ENCODE measurements around the gene GRID1. TPM values are rescaled to one million over a fixed set of nuclear protein-coding genes. Genes with fewer than 3 reads are reported as not detected.
A peak's percentile ranks its signal among the peaks of the same experiment; 100 is the strongest.

The GRID1 gene
- total RNA-seq, 1 experiment from 2014 or later: 0.53 TPM

DNA sequence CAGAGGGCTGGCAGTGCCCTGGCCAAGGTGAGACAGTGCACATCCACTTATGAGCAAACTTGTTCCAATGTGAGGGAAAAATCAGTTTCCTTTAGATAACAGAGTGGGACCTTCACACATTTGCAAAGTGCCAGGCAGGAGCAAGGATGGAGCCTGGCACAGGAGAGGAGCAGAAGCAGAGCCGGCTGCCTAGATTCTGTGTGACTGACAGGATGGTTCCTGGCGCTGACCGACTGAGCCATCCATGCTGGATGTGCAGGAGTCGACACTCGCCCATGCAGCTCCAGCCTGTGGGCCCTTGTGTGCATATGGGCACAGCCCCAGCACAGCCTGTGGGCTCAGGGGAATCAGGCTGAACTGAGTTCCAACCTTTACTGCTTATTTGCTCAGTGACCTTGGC, 346.5 kb downstream of the GRID1 start:
- DNase-seq (ENCODE audit: low read depth, low spot score): no peak
- in situ Hi-C loops (cut with HindIII; ENCODE audit: low pct_unique_long_range_greater_than_20kb, low sequenced_read_pairs): no loop called here

DNA sequence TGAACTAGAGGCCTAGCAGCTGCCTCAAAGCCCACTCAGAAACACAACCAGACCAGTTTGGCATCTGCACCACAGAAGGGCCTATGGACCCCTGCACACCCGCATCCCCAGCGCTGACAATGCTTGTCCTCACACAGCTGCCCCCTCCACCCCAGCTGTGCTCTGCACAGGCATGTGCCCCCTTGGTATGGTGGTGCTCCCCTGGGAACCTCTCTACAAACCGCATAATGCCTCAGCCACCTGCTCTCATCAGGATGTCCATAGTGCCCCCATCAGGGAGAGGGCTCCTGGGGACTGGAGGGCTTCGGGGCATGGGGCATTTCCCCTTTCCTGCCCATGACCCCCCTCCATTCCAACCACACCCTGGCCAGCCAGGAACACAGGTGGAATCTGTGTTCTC, 347.5 kb downstream of the GRID1 start:
- DNase-seq (ENCODE audit: low read depth, low spot score): no peak
- in situ Hi-C loops (cut with HindIII; ENCODE audit: low pct_unique_long_range_greater_than_20kb, low sequenced_read_pairs): no loop called here

DNA sequence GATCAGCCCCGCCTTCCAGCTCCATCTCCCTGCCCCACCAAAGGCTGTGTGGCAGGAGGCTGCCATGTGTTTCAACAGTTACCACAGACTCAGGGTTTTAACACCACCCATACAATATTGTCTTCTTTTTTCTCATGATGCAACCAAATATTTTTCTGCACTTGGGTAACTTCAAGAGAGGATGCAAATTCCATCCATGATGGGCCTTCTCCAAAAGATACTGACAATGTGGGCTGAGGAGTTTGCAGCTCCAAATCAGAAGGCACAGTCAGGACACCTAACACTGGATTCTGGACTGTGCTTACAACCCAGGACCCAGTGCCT, 347.9 kb downstream of the GRID1 start:
- in situ Hi-C loops (cut with HindIII; ENCODE audit: low pct_unique_long_range_greater_than_20kb, low sequenced_read_pairs): no loop called here
- no peak for DNase-seq (ENCODE audit: low read depth, low spot score)

DNA sequence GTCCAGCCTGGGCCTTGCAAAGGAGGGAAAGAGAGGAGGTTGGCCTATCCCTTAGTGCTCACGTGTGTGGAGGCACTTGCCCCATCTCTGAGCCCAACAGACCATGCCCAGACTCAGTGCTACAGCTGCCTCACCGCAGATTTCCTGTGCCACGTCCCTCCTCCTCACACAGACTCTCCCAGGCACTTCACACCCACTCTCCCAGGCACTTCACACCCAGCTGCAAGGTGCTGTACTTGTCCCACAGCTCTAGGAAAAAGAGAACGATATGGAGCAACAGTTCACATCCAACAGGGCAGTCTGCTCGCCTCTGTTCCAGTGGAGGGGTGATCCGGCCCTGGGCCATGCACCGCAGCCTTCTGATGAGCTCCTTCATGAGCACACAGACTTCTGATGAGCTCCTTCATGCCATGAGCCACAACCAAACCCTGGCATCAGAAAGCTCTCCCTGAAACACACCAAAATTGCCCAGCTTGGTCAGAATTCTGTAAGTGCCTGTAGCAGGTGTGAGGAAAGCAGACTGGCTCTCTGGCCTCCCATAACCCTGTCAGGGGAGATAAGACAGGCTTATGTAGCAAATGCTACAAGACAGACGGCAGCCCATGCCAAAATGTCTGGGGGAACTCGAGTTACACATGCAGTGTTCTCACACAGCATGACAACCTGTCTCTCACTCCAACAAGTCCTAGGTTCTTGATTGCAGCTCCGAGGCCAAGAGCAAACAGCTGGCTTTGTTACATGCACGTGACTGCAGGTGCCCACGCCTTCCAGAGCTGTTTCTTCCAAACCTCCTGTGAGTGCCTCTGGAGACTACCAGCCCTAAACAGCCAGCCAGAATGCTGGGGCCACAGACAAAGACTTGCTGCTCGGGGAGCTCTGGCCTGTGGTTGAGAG, 348.5 kb downstream of the GRID1 start:
- no peak for DNase-seq (ENCODE audit: low read depth, low spot score)
- in situ Hi-C loops (cut with HindIII; ENCODE audit: low pct_unique_long_range_greater_than_20kb, low sequenced_read_pairs): no loop called here

DNA sequence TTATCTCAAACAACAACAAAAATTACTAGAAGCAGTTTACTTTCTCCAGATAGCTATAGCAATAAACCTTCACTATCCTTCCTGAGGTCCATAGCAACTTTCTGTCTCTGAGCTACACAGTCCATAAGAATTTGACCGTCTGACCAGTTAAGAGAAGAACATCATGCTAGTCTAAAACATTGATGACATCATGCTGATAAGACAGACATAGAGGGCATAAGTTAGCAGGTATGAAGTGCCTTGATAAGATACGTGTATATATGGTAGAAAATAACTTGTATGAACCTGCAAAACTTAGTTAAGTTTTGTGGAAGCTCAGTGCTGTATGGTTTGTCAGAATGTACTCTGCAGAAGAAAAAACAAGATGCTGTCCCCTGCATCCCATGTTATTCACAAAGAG, 353.0 kb downstream of the GRID1 start:
- no peak for DNase-seq (ENCODE audit: low read depth, low spot score)
- in situ Hi-C loops (cut with HindIII; ENCODE audit: low pct_unique_long_range_greater_than_20kb, low sequenced_read_pairs): no loop called here

DNA sequence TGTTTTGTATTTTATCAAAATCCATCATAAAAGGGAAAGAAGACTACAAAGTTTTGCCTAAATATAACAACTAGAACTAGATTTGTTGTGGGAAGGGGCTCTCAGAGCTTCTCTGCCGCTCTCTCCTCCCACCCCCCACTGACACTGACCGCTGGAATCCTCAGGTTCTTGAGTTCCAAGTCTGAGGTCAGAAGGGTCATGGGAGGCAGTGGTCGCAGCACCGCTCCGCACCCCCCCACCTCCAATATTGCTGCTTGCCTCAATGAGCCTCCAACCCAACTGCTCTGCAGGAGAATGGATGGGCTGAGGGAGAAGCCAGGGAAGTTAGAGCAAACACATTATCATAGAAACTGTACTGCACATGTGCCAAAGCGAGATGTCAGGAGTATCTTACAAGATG, 359.4 kb downstream of the GRID1 start:
- in situ Hi-C loops (cut with HindIII; ENCODE audit: low pct_unique_long_range_greater_than_20kb, low sequenced_read_pairs): no loop called here
- DNase-seq (ENCODE audit: low read depth, low spot score): no peak

DNA sequence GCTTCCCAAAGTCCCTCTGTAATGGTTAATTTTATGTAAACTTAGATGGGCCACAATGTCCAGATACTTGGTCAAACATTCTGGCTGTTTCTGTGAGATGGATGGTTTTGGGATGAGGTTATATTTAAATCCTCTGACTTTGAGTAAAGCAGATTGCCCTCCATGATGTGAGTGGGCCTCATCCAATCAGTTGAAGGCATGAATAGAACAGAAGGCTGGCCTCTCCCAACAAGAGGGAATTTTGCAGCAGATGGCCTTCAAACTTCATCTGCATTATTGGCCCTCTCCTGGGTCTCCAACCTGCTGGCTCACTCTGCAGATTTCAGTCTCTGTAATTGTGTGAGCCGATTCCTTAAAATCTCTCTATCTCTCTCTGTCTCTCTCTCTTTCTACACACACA, 362.3 kb downstream of the GRID1 start:
- DNase-seq (ENCODE audit: low read depth, low spot score): no peak
- in situ Hi-C loops (cut with HindIII; ENCODE audit: low pct_unique_long_range_greater_than_20kb, low sequenced_read_pairs): no loop called here

DNA sequence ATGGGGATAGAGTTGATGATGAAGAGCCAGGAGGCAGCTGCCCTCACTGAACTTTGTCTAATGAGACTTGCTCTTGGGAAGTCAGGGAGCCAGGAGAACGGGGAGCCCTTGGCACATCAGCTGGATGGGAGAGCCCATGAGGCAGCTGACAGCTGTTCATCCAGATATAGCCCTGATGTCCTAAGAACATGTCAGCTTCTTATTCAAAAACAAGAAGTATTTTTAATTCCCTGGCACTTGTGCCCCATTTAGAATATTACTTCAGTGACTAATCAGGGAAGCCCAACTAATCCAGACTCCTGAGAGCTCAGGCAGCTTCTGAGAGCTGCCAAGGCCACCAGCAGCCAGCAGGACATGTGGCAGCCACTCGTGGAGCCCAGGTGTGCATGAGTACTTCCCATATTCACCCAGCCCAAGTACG, 363.4 kb downstream of the GRID1 start:
- DNase-seq (ENCODE audit: low read depth, low spot score): no peak
- in situ Hi-C loops (cut with HindIII; ENCODE audit: low pct_unique_long_range_greater_than_20kb, low sequenced_read_pairs): no loop called here

DNA sequence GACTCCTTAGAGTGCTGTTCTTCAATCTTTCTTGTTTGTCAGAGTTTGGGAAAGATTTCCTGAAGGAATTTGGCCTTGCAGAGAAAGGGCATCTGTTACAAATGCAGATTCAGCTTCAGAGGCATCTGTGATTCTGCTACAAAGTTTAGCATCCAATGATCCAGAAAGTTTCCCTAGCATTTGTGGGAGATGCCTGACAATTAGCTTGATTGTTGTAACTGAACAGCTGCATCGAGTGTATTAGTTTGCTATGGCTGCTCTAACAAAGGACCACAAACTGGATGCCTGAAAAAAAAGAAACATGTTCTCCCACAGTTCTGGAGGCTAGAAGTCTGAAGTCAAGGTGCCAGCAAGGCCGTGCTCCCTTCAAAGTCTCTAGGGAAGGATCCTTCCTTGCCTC, 365.1 kb downstream of the GRID1 start:
- in situ Hi-C loops (cut with HindIII; ENCODE audit: low pct_unique_long_range_greater_than_20kb, low sequenced_read_pairs): no loop called here
- no peak for DNase-seq (ENCODE audit: low read depth, low spot score)

DNA sequence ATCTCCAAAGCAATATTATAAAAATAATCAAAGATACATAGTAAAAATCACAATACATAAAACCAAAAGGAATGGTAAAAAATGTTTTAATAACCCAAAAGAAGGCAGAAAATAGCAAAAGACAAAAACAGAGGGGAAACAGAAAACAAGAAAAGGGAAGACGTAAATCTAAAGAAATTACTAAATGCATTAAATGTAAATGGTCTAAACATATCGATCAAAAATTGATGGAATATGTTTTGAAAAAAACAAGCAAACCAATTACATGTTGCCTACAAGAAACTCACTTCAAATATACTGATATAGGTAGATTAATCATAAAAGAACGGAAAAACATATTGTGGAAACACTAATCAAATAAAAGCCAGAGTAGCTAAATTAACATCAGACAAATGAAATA, 369.1 kb downstream of the GRID1 start:
- no peak for DNase-seq (ENCODE audit: low read depth, low spot score)
- in situ Hi-C loops (cut with HindIII; ENCODE audit: low pct_unique_long_range_greater_than_20kb, low sequenced_read_pairs): no loop called here

DNA sequence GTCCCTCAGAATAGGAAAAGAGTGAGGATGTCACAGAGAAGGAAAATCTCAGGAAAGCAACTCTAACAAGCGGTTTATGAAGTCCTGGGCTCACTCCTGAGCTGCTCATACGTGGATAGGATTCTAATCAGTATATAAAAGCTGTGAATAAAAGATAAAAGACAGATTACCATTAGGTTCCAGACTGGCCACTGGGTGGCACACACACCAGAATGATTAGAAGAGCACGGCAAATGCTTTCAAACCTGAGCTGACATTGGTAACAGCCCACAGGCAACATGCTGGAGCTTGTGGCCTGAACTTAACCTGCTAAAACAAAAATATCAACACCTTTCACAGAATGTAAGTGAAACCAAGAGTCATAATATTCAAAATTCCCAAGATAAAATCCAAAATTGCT, 370.8 kb downstream of the GRID1 start:
- peak; percentile 59 for DNase-seq (ENCODE audit: low read depth, low spot score)
- in situ Hi-C loops (cut with HindIII; ENCODE audit: low pct_unique_long_range_greater_than_20kb, low sequenced_read_pairs): no loop called here

DNA sequence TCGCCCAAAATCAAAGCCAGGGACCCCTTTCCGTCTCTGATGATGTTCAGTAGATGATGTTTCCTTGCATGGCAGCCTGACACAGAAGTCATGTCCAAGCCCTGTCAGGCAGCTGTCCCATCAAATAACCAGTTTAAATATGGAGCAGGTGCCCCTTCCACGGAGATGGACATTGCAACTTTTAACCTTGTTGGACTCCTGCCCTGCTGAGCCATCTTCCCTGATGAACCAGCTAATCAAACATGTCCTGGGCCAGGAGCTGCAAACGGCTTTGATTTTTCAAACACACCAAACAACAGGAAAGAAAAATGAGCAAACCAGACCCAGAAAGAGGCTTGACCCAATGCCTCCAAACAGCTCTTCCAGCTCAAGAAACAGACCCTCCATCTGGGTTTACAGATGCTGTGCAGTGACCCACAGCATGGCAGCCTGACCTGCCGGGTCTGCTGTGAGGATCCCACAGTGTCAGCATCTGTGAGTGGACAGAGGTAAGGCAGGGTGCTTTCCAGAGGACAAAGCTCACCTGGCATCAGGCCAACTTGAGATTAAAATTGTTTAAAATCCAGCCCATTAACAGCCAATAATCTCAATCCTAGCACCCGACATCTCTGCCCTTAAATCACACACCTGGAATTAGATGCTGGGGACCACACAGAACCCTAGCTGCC, 372.6 kb downstream of the GRID1 start:
- DNase-seq (ENCODE audit: low read depth, low spot score): no peak
- in situ Hi-C loops (cut with HindIII; ENCODE audit: low pct_unique_long_range_greater_than_20kb, low sequenced_read_pairs): no loop called here

DNA sequence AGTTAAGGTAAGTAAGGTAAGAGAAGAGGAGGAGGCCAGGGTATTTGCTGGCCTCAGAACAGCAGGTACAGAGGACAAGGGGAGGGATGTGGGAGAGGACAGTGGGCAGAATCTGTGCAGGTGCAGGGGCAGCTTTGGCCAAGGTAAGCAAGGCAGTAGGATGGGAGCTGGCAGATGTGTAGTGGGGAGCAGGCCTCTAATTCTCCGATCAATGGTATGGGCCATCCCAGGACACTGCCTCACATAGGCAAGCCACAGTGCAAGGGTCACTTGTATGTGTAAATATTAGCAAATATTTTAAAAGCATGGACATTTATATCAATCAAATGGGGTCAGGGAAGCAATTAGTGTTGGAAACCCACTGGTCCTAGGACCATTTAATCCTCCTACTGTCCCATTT, 373.5 kb downstream of the GRID1 start:
- in situ Hi-C loops (cut with HindIII; ENCODE audit: low pct_unique_long_range_greater_than_20kb, low sequenced_read_pairs): no loop called here
- DNase-seq (ENCODE audit: low read depth, low spot score): no peak

DNA sequence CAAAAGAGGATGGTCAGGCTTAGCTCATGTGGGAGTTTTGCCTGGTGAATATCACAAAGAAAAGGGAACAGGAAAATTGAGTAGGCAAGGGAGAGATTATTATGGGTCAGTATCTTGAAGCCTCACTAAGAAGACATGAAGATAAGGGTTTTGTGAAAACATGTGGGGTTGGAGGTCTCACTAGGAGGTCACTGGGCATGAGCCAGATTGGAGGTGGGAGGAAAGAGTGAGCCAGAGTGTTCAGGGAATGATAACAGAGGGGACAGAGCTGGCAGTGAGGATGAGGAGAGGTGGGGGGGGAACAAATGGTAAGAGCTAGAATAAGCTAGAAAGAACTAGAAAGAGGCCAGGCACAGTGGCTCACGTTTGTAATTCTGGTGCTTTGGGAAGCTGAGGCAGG, 374.3 kb downstream of the GRID1 start:
- no peak for DNase-seq (ENCODE audit: low read depth, low spot score)
- in situ Hi-C loops (cut with HindIII; ENCODE audit: low pct_unique_long_range_greater_than_20kb, low sequenced_read_pairs): no loop called here

DNA sequence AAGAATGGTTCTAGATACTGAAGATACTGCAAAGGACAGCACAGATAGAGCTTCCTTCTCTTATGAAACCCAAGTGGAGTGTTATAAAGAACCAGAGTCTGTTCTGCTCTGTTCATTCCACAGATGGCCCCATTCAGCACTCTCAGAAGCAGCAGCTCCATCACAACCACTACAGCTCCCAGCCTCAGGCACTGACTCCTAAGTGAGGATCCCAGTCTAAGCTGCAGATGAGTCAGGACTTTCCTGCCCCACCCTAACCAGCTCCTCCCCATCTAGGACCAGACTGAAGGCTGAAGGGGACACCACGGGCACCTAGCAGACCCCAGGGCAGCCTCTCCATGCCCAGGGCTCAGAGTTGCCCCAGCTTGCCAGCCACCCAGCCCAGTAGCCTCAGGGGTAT, 379.8 kb downstream of the GRID1 start:
- in situ Hi-C loops (cut with HindIII; ENCODE audit: low pct_unique_long_range_greater_than_20kb, low sequenced_read_pairs): no loop called here
- DNase-seq (ENCODE audit: low read depth, low spot score): no peak

DNA sequence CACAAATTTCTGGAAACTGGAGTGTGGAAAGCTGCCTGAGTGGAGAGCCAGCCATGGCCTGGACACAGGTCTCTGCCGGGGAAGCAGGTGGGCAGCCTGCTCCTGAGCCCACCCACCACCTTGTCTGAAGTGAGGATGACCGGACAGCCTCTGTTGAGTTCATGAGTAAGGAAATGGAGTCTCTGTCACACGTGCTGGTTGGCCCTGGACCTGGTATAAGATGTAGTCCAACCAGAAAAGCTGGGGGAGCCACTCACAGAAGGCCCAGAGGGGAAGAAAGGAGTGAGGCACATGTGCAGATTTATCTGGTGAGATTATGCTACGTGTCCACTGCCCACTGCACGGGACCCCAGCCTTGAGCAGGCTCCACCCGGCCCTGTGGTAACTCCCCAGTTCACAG, 383.5 kb downstream of the GRID1 start:
- in situ Hi-C loops (cut with HindIII; ENCODE audit: low pct_unique_long_range_greater_than_20kb, low sequenced_read_pairs): no loop called here
- no peak for DNase-seq (ENCODE audit: low read depth, low spot score)

DNA sequence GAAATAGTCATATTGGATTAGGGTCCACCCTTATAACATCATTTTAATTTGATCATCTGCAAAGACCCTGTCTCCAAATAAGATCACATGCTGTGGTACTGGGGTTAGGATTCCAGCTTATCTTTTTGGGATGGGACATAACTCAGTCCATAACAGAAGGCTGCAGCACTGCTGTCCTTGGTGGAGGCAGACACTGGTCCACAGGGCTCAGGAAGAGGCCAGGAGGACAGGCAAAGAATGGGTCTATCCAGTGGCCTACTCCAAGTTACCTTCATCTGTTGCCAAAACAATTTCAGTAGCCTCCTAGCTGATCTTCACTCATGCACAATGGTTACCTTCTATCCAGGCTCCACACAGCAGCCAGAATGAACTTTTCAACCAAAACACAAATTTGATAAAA, 387.0 kb downstream of the GRID1 start:
- in situ Hi-C loops (cut with HindIII; ENCODE audit: low pct_unique_long_range_greater_than_20kb, low sequenced_read_pairs): no loop called here
- no peak for DNase-seq (ENCODE audit: low read depth, low spot score)

DNA sequence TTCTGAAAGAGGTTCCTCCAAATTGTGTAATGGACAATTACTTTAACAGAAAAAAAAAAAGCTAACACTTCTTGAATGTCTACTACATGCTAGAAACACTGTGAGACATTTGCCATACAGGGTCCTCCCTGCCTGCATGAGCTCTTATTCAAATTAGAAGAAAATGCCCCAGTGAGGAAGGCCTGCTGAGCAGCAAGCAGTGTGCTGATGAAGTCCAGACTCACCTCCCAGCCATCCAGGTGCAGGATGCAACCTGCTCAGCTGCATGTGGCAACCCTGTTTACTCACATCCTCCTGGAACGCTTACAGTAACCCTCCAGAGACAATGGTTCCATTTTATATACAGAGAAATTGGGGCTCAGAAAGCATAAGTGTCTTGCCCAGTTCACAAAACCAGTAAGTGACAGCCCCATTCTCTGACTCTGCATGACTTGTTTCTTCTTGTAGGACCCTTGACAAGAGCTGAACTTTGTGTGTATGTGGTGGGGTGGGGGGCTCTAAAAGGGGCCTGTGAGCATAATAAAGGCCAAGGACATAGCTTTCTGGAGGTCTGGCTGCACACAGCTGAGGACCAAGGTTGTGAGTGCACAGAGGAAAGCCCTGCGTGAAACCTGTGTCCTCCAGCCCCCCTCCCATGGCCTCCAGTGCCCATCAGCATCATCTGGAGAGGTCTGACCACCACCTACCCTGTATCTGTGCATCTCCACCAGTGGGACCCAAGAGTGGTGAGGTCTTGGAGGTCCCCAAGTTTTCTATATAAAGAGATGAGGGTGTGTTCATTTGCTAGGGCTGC, 387.8 kb downstream of the GRID1 start:
- DNase-seq (ENCODE audit: low read depth, low spot score): no peak
- in situ Hi-C loops (cut with HindIII; ENCODE audit: low pct_unique_long_range_greater_than_20kb, low sequenced_read_pairs): no loop called here

DNA sequence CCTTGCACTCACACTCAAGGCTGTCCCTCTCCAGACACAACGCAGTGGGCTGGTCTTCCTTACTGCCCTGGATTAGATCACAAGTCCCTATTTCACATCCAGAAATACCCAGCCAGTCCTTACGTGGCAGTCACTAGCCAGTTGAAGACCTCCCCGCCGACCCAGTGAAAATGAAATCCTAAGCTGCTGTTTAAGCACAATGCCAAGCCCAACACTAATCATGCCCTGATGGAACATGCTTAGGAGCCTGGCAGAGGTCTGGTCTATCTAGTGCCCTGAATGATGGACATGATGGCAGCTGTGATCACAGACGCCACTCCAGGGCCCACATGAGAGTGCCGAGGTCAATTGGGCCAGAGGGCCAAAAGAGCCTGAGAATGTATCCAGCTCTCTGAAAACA, 389.0 kb downstream of the GRID1 start:
- in situ Hi-C loops (cut with HindIII; ENCODE audit: low pct_unique_long_range_greater_than_20kb, low sequenced_read_pairs): no loop called here
- DNase-seq (ENCODE audit: low read depth, low spot score): no peak
